ENCODE data around the gene VSTM2B. TPM values are rescaled to one million over a fixed set of nuclear protein-coding genes. Genes with fewer than 3 reads are reported as not detected.

The VSTM2B gene
- polyA plus RNA-seq, 1 donor (not counting 4 experiments of a cell fraction or from before 2014, with no cell fraction given), result not detected

- Histone ChIP-seq H3K9ac (ENCODE audit: control insufficient read depth, extremely low read depth, insufficient read depth, low read length) (no peak overlapping the region), H3K4me3 (ENCODE audit: control insufficient read depth in 2 of 3, extremely low read depth in 1 of 3, insufficient read depth in 2 of 3, low read depth in 1 of 3, low read length in 3 of 3) (no peak overlapping the region), H3K4me2 (ENCODE audit: control insufficient read depth, extremely low read depth, insufficient read depth, low read depth, low read length) (no peak overlapping the region), H3K79me2 (ENCODE audit: control insufficient read depth, insufficient read depth, low read length) (no peaks in the 10 kb centered on the region), H2AFZ (ENCODE audit: control insufficient read depth, low read length) (no peak overlapping the region), H3K36me3 (ENCODE audit: control insufficient read depth in 2 of 2, extremely low read depth in 1 of 2, insufficient read depth in 2 of 2, low read length in 2 of 2) (no peaks in the 10 kb centered on the region), H3K9me3 (ENCODE audit: control insufficient read depth, low read depth, low read length) (no peaks in the 10 kb centered on the region), H3K27ac (ENCODE audit: control insufficient read depth, insufficient read depth, low read length) (no peak overlapping the region), H3K27me3 (ENCODE audit: control insufficient read depth, extremely low read depth, insufficient read depth, low read length) (no peaks in the 10 kb centered on the region), H3K4me1 (ENCODE audit: control insufficient read depth, extremely low read depth, insufficient read depth, low read length) (no peaks in the 10 kb centered on the region), H3K9me1 (ENCODE audit: control insufficient read depth, extremely low read depth, insufficient read depth, low read length) (no peaks in the 10 kb centered on the region), H4K20me1 (ENCODE audit: control insufficient read depth, extremely low read depth, insufficient read depth, low read length) (no peaks in the 10 kb centered on the region)
- TF ChIP-seq, protein P1, sequence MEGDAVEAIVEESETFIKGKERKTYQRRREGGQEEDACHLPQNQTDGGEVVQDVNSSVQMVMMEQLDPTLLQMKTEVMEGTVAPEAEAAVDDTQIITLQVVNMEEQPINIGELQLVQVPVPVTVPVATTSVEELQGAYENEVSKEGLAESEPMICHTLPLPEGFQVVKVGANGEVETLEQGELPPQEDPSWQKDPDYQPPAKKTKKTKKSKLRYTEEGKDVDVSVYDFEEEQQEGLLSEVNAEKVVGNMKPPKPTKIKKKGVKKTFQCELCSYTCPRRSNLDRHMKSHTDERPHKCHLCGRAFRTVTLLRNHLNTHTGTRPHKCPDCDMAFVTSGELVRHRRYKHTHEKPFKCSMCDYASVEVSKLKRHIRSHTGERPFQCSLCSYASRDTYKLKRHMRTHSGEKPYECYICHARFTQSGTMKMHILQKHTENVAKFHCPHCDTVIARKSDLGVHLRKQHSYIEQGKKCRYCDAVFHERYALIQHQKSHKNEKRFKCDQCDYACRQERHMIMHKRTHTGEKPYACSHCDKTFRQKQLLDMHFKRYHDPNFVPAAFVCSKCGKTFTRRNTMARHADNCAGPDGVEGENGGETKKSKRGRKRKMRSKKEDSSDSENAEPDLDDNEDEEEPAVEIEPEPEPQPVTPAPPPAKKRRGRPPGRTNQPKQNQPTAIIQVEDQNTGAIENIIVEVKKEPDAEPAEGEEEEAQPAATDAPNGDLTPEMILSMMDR (optimal IDR thresholded peaks at IDR 0.05 in 1 of 3, IDR thresholded peaks at IDR 0.05 in 1 of 3, conservative IDR thresholded peaks at IDR 0.05 in 1 of 3; ENCODE audit: extremely low read depth in 1 of 3, insufficient read depth in 2 of 3, low read length in 3 of 3), result no peak
- TF ChIP-seq EZH2 (IDR thresholded peaks at IDR 0.05; ENCODE audit: low read length), result no peak
- DNase-seq (ENCODE audit: low read depth, low spot score) (no peak), FAIRE-seq (no peak)
- dilution Hi-C loops (cut with MboI; ENCODE audit: extremely low pct_ligation_motif_present, low sequenced_read_pairs), result no loop called here
Observed at GRCh38 chr19:29491491-29491890, 34.3 kb upstream of the VSTM2B start.

DNA sequence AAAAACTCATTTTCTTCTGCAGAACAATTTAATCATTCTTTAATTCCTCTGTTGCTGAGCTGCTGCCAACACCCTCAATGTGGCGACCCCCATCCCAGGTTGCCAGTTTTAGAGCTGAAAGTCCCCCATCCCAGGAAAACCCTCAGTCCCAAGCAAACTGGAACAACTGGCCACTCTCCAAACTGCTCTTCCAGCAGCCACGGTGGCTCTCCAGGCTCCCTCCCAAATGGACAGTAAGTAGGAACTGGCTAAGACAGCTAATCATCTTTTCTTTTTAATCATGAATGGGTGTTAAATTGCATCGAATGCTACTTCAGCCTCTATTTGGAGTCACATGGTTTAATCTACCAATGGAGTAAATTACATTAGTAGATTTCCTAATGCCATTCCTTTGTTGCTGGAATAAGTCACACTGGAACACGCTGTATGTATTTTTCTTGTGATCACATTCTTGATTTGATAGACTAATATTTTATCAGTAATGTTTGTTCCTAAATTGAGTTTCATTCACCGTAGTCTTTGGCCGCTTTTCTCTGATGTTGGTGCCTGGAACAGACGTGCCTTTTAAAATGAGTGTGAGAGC lies 33.7 kb upstream of the VSTM2B start:
- no peaks in the 10 kb centered on the region for H3K4me1 ChIP-seq (ENCODE audit: control insufficient read depth, extremely low read depth, insufficient read depth, low read length)
- no peak for FAIRE-seq
- H3K4me3 ChIP-seq (ENCODE audit: control insufficient read depth in 2 of 3, extremely low read depth in 1 of 3, insufficient read depth in 2 of 3, low read depth in 1 of 3, low read length in 3 of 3), result no peak overlapping the region
- H3K36me3 ChIP-seq (ENCODE audit: control insufficient read depth in 2 of 2, extremely low read depth in 1 of 2, insufficient read depth in 2 of 2, low read length in 2 of 2), result no peaks in the 10 kb centered on the region
- no peak overlapping the region for H2AFZ ChIP-seq (ENCODE audit: control insufficient read depth, low read length)
- H3K9ac ChIP-seq (ENCODE audit: control insufficient read depth, extremely low read depth, insufficient read depth, low read length), result no peak overlapping the region
- no peaks in the 10 kb centered on the region for H3K27me3 ChIP-seq (ENCODE audit: control insufficient read depth, extremely low read depth, insufficient read depth, low read length)
- no peaks in the 10 kb centered on the region for H3K9me3 ChIP-seq (ENCODE audit: control insufficient read depth, low read depth, low read length)
- no peaks in the 10 kb centered on the region for H3K79me2 ChIP-seq (ENCODE audit: control insufficient read depth, insufficient read depth, low read length)
- no peak for DNase-seq (ENCODE audit: low read depth, low spot score)
- dilution Hi-C loops (cut with MboI; ENCODE audit: extremely low pct_ligation_motif_present, low sequenced_read_pairs), result no loop called here
- H3K9me1 ChIP-seq (ENCODE audit: control insufficient read depth, extremely low read depth, insufficient read depth, low read length), result no peaks in the 10 kb centered on the region
- no peaks in the 10 kb centered on the region for H4K20me1 ChIP-seq (ENCODE audit: control insufficient read depth, extremely low read depth, insufficient read depth, low read length)
- H3K4me2 ChIP-seq (ENCODE audit: control insufficient read depth, extremely low read depth, insufficient read depth, low read depth, low read length), result no peak overlapping the region
- no peak overlapping the region for H3K27ac ChIP-seq (ENCODE audit: control insufficient read depth, insufficient read depth, low read length)
- no peak for TF ChIP-seq EZH2 (IDR thresholded peaks at IDR 0.05; ENCODE audit: low read length)
- TF ChIP-seq, protein P1 (optimal IDR thresholded peaks at IDR 0.05 in 1 of 3, IDR thresholded peaks at IDR 0.05 in 1 of 3, conservative IDR thresholded peaks at IDR 0.05 in 1 of 3; ENCODE audit: extremely low read depth in 1 of 3, insufficient read depth in 2 of 3, low read length in 3 of 3), result no peak
